ENCODE data around the gene MAP3K6. TPM values are rescaled to one million over a fixed set of nuclear protein-coding genes. Genes with fewer than 3 reads are reported as not detected.
A peak's percentile ranks its signal among the peaks of the same experiment; 100 is the strongest.

The MAP3K6 gene
- total RNA-seq, 2 donors from 2014 or later: 31.3 to 42.1 TPM

GRCh38 chr1:27330786-27331185 is 36.0 kb downstream of the MAP3K6 start:
- DNase-seq (ENCODE audit: low spot score): no peak

GRCh38 chr1:27327964-27328363 is 38.8 kb downstream of the MAP3K6 start:
- peaks cover 0 to 53% of the 10 kb centered on the region in 2 donors for H3K4me1 ChIP-seq

More at GRCh38 chr1:27330786-27331185, 36.0 kb downstream of the MAP3K6 start:
- Histone ChIP-seq H3K36me3 (peaks cover 42% of the 10 kb centered on the region), H3K4me1 (peaks cover 0 to 36% of the 10 kb centered on the region in 2 donors), H3K4me3 (no peak overlapping the region), H3K27me3 (no peaks in the 10 kb centered on the region), H3K27ac (peak overlapping the region in 1 of 2 donors; percentile 51), H3K9me3 (no peaks in the 10 kb centered on the region)
- TF ChIP-seq, protein P1, sequence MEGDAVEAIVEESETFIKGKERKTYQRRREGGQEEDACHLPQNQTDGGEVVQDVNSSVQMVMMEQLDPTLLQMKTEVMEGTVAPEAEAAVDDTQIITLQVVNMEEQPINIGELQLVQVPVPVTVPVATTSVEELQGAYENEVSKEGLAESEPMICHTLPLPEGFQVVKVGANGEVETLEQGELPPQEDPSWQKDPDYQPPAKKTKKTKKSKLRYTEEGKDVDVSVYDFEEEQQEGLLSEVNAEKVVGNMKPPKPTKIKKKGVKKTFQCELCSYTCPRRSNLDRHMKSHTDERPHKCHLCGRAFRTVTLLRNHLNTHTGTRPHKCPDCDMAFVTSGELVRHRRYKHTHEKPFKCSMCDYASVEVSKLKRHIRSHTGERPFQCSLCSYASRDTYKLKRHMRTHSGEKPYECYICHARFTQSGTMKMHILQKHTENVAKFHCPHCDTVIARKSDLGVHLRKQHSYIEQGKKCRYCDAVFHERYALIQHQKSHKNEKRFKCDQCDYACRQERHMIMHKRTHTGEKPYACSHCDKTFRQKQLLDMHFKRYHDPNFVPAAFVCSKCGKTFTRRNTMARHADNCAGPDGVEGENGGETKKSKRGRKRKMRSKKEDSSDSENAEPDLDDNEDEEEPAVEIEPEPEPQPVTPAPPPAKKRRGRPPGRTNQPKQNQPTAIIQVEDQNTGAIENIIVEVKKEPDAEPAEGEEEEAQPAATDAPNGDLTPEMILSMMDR (IDR thresholded peaks at IDR 0.05): no peak

GRCh38 chr1:27325286-27325685 is 41.5 kb downstream of the MAP3K6 start:
- Histone ChIP-seq H3K9me3 (no peaks in the 10 kb centered on the region), H3K4me3 (no peak overlapping the region), H3K4me1 (peaks cover 0 to 45% of the 10 kb centered on the region in 2 donors), H3K27ac (no peak overlapping the region), H3K36me3 (peaks cover 10% of the 10 kb centered on the region), H3K27me3 (no peaks in the 10 kb centered on the region)
- TF ChIP-seq, protein P1 (IDR thresholded peaks at IDR 0.05): no peak
- no peak for DNase-seq (ENCODE audit: low spot score)

More at GRCh38 chr1:27327964-27328363, 38.8 kb downstream of the MAP3K6 start:
- DNase-seq (ENCODE audit: low spot score): no peak
- Histone ChIP-seq H3K27ac (peak overlapping the region in 1 of 2 donors; percentile 14), H3K4me3 (no peak overlapping the region), H3K27me3 (no peaks in the 10 kb centered on the region), H3K36me3 (peaks cover 28% of the 10 kb centered on the region), H3K9me3 (no peaks in the 10 kb centered on the region)
- TF ChIP-seq, protein P1 (IDR thresholded peaks at IDR 0.05): no peak

DNA sequence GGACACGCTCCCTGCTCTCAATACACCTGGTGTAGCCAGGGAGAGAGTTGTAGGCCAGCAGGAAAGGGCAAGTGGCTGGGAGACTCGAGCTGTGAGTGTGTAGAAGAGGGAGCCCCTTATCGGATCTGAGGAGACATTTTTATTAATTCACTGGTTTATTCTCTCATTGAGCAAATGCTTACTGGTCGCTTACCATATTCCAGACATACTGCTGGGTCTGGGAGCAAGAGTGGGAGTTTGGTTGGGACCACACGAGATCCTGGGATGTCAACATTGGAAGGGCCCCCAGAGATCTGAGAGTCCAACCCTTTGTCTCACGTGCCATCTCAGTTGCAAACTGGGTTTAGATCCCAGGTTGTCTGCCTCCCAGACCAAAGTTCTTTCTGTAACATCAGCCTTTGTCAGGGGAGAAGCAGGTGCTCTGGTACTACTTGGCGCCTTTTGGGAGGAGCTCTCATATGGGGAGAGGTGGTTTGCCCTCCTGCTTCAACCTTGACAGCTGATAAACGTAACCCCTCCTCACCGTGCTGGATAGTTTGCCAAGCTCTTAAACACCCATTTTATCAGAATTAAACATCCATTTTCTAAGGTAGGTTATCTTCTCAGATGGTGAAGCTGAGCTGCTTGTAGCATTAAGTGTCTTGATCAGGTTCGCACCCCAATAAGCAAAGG is 44.1 kb downstream of the MAP3K6 start:
- Histone ChIP-seq H3K9me3 (no peaks in the 10 kb centered on the region), H3K27ac (peak overlapping the region; percentile 85 to 90), H3K4me1 (peaks cover 0 to 32% of the 10 kb centered on the region in 2 donors), H3K36me3 (peaks cover 10% of the 10 kb centered on the region), H3K27me3 (no peaks in the 10 kb centered on the region), H3K4me3 (peak overlapping the region; percentile 74 to 88)
- DNase-seq (ENCODE audit: low spot score): no peak
- TF ChIP-seq, protein P1 (IDR thresholded peaks at IDR 0.05): no peak

DNA sequence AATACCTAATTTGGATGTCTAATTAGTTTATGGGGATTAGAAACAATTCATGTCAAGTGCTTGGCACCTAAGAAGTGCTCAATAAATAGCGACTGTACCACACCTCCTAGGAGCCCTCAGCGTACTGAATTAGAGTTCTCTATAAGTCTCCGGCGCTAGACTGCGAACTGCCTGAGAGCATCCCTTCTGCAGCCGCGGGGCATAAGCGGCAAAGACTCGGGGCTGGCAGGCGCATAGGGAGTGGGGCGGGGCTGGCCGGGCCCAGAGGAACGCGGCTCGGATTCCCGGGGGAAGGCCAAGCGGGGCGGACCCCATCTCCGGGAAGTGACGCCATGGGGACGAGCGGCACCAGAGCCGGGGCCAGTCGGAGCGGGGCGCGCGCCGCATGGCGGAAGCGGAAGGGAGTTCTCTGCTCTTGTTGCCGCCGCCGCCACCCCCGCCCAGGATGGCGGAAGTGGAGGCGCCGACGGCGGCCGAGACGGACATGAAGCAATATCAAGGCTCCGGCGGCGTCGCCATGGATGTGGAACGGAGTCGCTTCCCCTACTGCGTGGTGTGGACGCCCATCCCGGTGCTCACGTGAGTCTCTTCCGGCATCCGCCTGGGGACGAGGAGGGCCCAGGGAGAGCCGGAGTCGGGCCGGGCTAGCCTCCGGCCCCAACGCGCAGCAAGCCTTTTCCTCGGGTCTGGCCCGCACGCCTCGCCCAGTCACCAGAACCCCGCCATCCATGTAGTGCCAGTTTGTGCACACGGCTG is 44.8 kb downstream of the MAP3K6 start, which contains the start of gene TMEM222:
TMEM222 (plus strand) TSS at position 351 of the 756 bp plus-strand sequence; CDS start at position 386, 35 bp downstream.
- TF ChIP-seq, protein P1 (IDR thresholded peaks at IDR 0.05): peak in 1 of 2 donors; percentile 30
- Histone ChIP-seq H3K4me3 (peak within 1 kb of the TSS; percentile 74 to 88), H3K27ac (peak within 1 kb of the TSS; percentile 85 to 90), H3K27me3 (no peaks in the 10 kb centered on the region), H3K4me1 (peaks cover 0 to 30% of the 10 kb centered on the region in 2 donors), H3K9me3 (no peaks in the 10 kb centered on the region), H3K36me3 (peaks cover 10% of the 10 kb centered on the region)
- peak; percentile 97 for DNase-seq (ENCODE audit: low spot score)
